ENCODE measurements around the gene LRBA.

Gene LRBA

DNA sequence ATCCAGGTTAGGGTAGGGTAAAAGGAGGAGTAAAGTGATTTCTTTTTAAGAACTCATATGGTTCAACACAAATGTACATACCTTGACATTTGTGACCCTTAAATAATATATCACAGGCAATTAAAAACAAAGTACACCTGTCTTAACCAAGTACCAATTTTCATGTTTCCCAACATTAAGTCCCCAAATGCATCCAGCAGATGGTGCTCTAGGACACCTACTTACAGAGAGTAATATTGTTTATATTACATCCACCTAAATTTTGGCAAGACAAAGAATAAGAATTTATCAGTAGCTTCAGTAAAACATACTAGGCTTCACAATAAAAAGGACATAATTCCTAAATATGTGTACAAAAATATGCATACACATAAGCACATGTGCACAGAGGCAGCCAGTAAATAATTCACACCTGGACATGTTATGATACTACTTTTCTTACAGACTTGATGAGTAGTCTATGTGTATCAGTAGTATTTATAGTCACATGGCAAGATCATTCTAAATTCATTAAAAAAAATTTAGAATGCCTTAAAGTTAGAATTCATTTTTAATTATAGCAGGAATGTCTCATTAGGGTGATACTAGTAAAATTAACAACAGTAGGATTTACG lies 717.1 kb downstream of the LRBA start:
- TF ChIP-seq, protein P1, sequence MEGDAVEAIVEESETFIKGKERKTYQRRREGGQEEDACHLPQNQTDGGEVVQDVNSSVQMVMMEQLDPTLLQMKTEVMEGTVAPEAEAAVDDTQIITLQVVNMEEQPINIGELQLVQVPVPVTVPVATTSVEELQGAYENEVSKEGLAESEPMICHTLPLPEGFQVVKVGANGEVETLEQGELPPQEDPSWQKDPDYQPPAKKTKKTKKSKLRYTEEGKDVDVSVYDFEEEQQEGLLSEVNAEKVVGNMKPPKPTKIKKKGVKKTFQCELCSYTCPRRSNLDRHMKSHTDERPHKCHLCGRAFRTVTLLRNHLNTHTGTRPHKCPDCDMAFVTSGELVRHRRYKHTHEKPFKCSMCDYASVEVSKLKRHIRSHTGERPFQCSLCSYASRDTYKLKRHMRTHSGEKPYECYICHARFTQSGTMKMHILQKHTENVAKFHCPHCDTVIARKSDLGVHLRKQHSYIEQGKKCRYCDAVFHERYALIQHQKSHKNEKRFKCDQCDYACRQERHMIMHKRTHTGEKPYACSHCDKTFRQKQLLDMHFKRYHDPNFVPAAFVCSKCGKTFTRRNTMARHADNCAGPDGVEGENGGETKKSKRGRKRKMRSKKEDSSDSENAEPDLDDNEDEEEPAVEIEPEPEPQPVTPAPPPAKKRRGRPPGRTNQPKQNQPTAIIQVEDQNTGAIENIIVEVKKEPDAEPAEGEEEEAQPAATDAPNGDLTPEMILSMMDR (IDR thresholded peaks at IDR 0.05; ENCODE audit: low read depth, low read length, missing control alignments): peak; percentile 59
- DNase-seq (ENCODE audit: extremely low read depth, low read depth): no peak
- no peak overlapping the region for H3K4me3 ChIP-seq (replicated peaks; ENCODE audit: low read depth, low read length)

DNA sequence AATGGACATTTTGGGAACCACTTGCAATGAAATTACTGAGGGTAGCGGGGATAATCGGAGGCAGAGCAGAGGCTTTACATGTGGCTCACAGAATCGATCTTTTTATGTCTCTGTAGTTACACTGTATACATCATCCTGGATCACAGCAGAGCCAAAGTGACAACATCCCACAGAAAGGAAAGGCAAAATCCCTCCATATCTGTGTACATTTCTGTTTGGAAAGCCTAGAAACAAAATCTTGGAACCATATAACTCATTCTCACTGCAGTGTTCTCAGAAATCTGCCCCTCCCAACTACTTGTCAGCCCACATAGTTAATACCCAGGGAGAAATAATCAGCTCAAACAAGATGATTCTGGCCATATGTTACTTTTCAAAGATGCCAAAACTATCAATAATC lies 725.2 kb downstream of the LRBA start:
- DNase-seq (ENCODE audit: extremely low read depth, low read depth): no peak
- H3K4me3 ChIP-seq (replicated peaks; ENCODE audit: low read depth, low read length): no peak overlapping the region
- TF ChIP-seq, protein P1 (IDR thresholded peaks at IDR 0.05; ENCODE audit: low read depth, low read length, missing control alignments): no peak

DNA sequence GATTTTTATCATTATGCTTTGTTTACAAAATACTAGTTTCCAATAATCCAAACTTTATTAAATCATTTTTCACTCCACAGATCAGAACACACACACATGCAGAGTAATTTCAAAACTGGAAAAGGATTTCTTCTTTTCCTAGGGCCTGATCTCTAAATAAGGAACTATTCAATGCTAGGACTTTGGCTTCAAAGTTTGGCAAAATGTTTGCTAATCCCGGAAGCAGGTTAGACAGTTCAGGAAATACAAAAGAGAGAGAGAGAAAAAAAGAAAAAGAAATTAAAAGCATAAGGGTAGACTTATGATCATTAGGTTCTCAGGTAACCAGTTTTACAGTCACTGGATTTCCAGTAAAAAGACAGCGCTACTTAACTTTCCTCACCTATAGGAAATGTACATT lies 725.9 kb downstream of the LRBA start:
- DNase-seq (ENCODE audit: extremely low read depth, low read depth): no peak
- TF ChIP-seq, protein P1 (IDR thresholded peaks at IDR 0.05; ENCODE audit: low read depth, low read length, missing control alignments): no peak
- no peak overlapping the region for H3K4me3 ChIP-seq (replicated peaks; ENCODE audit: low read depth, low read length)

DNA sequence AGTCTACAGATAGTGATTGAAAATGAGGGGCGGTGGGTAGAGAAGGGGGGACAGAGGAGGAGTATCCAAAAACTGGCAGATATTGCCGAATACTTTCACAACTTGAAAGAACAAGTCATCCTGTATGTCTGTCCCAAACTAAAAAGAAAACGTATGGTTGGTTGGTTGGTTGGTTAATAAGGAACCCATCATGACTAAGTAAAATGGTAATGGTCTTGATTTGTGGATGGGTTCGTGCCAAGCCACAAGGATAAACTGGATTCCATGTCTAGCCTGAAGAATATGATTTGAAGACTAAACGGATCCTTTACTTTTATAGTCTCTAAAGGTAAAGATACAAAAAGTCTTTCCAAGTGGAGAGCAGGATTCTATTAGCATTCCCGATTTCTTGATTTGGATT lies 728.4 kb downstream of the LRBA start:
- DNase-seq (ENCODE audit: extremely low read depth, low read depth): no peak
- no peak overlapping the region for H3K4me3 ChIP-seq (replicated peaks; ENCODE audit: low read depth, low read length)
- TF ChIP-seq, protein P1 (IDR thresholded peaks at IDR 0.05; ENCODE audit: low read depth, low read length, missing control alignments): no peak

DNA sequence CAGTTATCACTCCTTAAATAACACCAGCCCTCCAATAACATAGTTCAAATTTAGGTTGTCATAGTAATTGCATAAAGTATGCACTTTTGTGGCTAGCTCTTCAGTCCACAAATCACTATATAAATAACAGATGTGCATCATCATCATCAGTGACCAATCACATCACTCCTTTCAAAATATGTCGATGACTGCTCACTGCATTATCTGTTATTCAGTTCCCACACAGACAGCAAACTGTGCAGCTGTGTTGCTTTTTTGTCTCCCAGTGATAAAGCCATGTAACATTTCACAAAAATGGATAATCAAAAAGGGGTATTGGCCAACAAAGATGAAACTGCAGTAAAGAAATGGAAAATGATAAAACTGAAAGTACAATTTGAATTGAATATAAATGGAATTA lies 731.4 kb downstream of the LRBA start:
- H3K4me3 ChIP-seq (replicated peaks; ENCODE audit: low read depth, low read length): no peak overlapping the region
- TF ChIP-seq, protein P1 (IDR thresholded peaks at IDR 0.05; ENCODE audit: low read depth, low read length, missing control alignments): no peak
- DNase-seq (ENCODE audit: extremely low read depth, low read depth): peak; percentile 89

DNA sequence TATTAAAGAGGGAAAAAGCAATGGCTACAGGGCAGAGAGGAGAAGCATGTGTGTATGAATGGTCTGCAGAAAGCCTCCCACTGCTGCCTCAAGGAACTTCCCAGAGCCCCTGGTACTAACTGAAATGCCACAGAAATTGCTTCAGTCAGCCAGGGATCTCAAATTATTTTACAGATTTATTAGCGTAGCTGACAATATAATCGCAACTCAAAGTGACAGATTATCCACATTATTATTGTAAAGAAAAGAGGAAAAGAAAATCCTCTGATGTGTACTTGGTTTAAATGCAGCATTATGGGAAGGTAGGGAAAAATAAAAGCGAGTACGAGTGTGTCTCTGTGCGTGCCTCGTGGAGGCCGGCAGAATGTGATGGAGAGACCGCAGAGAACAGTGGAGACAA lies 734.1 kb downstream of the LRBA start:
- DNase-seq (ENCODE audit: extremely low read depth, low read depth): no peak
- TF ChIP-seq, protein P1 (IDR thresholded peaks at IDR 0.05; ENCODE audit: low read depth, low read length, missing control alignments): no peak
- H3K4me3 ChIP-seq (replicated peaks; ENCODE audit: low read depth, low read length): no peak overlapping the region
